Activated CD8-positive, alpha-beta memory T cell treated with anti-CD3 and anti-CD28 coated beads, Interleukin-2, amount 10 ng/mL, durations not matched to agents 7 days and 5 days (primary cell): ENCODE results near the gene STK31. TPM values are rescaled to one million over a fixed set of nuclear protein-coding genes. Genes with fewer than 3 reads are reported as not detected.

ENCODE experiments used
- ATAC-seq: fragments of 150-1000 bp; cut with Tn5 transposase; one replicate; pipeline ENCODE4 v1.10.0; 2021; ENCODE audit warnings: moderate library complexity
- CTCF ChIA-PET: fragments of 350-600 bp; sonication (Branson Sonifier 250); formaldehyde crosslinking; loops from one replicate; lab custom pipeline; 2021; ENCODE audit warnings: antibody characterized with exemption; lab: Charles Lee
- DNase-seq: peaks from one replicate; pipeline ENCODE4 v3.0.0-alpha.2; 2020
- H3K27ac Mint-ChIP-seq: one replicate; pipeline ENCODE4 v1.8.0; 2021; ENCODE audit warnings: mild to moderate bottlenecking, mixed read lengths
- H3K27me3 Mint-ChIP-seq: one replicate; pipeline ENCODE4 v1.8.0; 2021; ENCODE audit warnings: mixed read lengths
- H3K36me3 Mint-ChIP-seq: one replicate; pipeline ENCODE4 v1.8.0; 2021; ENCODE audit warnings: mild to moderate bottlenecking, mixed read lengths
- H3K4me1 Mint-ChIP-seq: one replicate; pipeline ENCODE4 v1.8.0; 2021; ENCODE audit warnings: mixed read lengths
- H3K4me3 Mint-ChIP-seq: one replicate; pipeline ENCODE4 v1.8.0; 2021; ENCODE audit warnings: mild to moderate bottlenecking, moderate library complexity, mixed read lengths
- H3K9me3 Mint-ChIP-seq: one replicate; pipeline ENCODE4 v1.8.0; 2022; ENCODE audit warnings: low read depth, mixed read lengths
- total RNA-seq, 2 experiments: library from RNA; stranded (reverse); gene quantifications; one replicate each; pipeline ENCODE4 v1.2.3, GENCODE V29; 2021

The STK31 gene
- total RNA-seq, 2 experiments from 2014 or later = 0.07 TPM; not detected in 1

GRCh38 chr7:23691320-23691719, 18.7 kb upstream of the STK31 start:
- ATAC-seq (no peak), DNase-seq (no peak)
- peaks cover 17% of the 10 kb centered on the region for H3K36me3 Mint-ChIP-seq
- H3K4me3 Mint-ChIP-seq = no peak overlapping the region
- no peaks in the 10 kb centered on the region for H3K4me1 Mint-ChIP-seq
- H3K9me3 Mint-ChIP-seq = no peaks in the 10 kb centered on the region
- no peaks in the 10 kb centered on the region for H3K27me3 Mint-ChIP-seq
- no peak overlapping the region for H3K27ac Mint-ChIP-seq
- CTCF ChIA-PET = no interaction called here

- Mint-ChIP-seq H3K27me3 (no peaks in the 10 kb centered on the region), H3K4me3 (no peak overlapping the region), H3K36me3 (peaks cover 17% of the 10 kb centered on the region), H3K27ac (no peak overlapping the region), H3K9me3 (no peaks in the 10 kb centered on the region), H3K4me1 (peaks cover 3% of the 10 kb centered on the region)
- DNase-seq = no peak
- ATAC-seq = no peak
- CTCF ChIA-PET = interaction anchor here (0.6 to 1.0 kb wide), 2 partner anchors 14 to 1414 kb away, joined by 3 read pairs; partner anchors contain the start of gene FAM221A
Observed at GRCh38 chr7:23693224-23693623, 16.8 kb upstream of the STK31 start.

- CTCF ChIA-PET = interaction anchor here (0.6 to 2.4 kb wide), 27 partner anchors 8 to 675 kb away, joined by 3 to 15 read pairs (median 4); partner anchors contain the start of genes FAM221A and STK31
- Mint-ChIP-seq H3K9me3 (no peaks in the 10 kb centered on the region), H3K4me1 (peaks cover 3% of the 10 kb centered on the region), H3K36me3 (peaks cover 12% of the 10 kb centered on the region), H3K27me3 (no peaks in the 10 kb centered on the region), H3K27ac (no peak overlapping the region), H3K4me3 (no peak overlapping the region)
- ATAC-seq (peak; percentile 71), DNase-seq (peak; percentile 66)
Observed at GRCh38 chr7:23696916-23697441, 13.0 kb upstream of the STK31 start.

GRCh38 chr7:23698822-23699221, 11.2 kb upstream of the STK31 start:
- CTCF ChIA-PET = interaction anchor here (0.7 to 1.9 kb wide), 3 partner anchors 14 to 152 kb away, joined by 3 to 7 read pairs (median 3); no protein-coding TSS in a partner anchor
- Mint-ChIP-seq H3K27ac (no peak overlapping the region), H3K27me3 (no peaks in the 10 kb centered on the region), H3K4me1 (peaks cover 3% of the 10 kb centered on the region), H3K36me3 (peaks cover 13% of the 10 kb centered on the region), H3K4me3 (no peak overlapping the region), H3K9me3 (no peaks in the 10 kb centered on the region)
- no peak for ATAC-seq
- no peak for DNase-seq

- H3K27ac Mint-ChIP-seq = no peak overlapping the region
- no peaks in the 10 kb centered on the region for H3K27me3 Mint-ChIP-seq
- CTCF ChIA-PET = no interaction called here
- H3K4me3 Mint-ChIP-seq = no peak overlapping the region
- no peak for ATAC-seq
- H3K36me3 Mint-ChIP-seq = peaks cover 16% of the 10 kb centered on the region
- peaks cover 4% of the 10 kb centered on the region for H3K9me3 Mint-ChIP-seq
- peaks cover 3% of the 10 kb centered on the region for H3K4me1 Mint-ChIP-seq
- no peak for DNase-seq
Observed at GRCh38 chr7:23700046-23700445, 10.0 kb upstream of the STK31 start.

- H3K9me3 Mint-ChIP-seq = peaks cover 15% of the 10 kb centered on the region
- ATAC-seq (no peak), DNase-seq (no peak)
- H3K27me3 Mint-ChIP-seq = peaks cover 3% of the 10 kb centered on the region
- peaks cover 14% of the 10 kb centered on the region for H3K36me3 Mint-ChIP-seq
- CTCF ChIA-PET = interaction anchor here (0.9 to 4.8 kb wide), 4 partner anchors 13 to 436 kb away, joined by 3 to 27 read pairs (median 10); no protein-coding TSS in a partner anchor
- no peak overlapping the region for H3K27ac Mint-ChIP-seq
- no peak overlapping the region for H3K4me3 Mint-ChIP-seq
- H3K4me1 Mint-ChIP-seq = no peaks in the 10 kb centered on the region
Observed at GRCh38 chr7:23709081-23709750, 803 bp upstream of the STK31 start.

- no peak for DNase-seq
- Mint-ChIP-seq H3K27me3 (no peaks in the 10 kb centered on the region), H3K4me3 (no peak overlapping the region), H3K27ac (no peak overlapping the region), H3K4me1 (no peaks in the 10 kb centered on the region), H3K36me3 (no peaks in the 10 kb centered on the region), H3K9me3 (no peaks in the 10 kb centered on the region)
- CTCF ChIA-PET = interaction anchor here (0.8 to 4.8 kb wide), 14 partner anchors 8 to 449 kb away, joined by 3 to 27 read pairs (median 4); no protein-coding TSS in a partner anchor
- ATAC-seq = no peak
Observed at GRCh38 chr7:23712368-23713284, 2.6 kb downstream of the STK31 start.

- Mint-ChIP-seq H3K9me3 (no peaks in the 10 kb centered on the region), H3K4me1 (no peaks in the 10 kb centered on the region), H3K27ac (no peak overlapping the region), H3K4me3 (no peak overlapping the region), H3K36me3 (no peaks in the 10 kb centered on the region), H3K27me3 (no peaks in the 10 kb centered on the region)
- DNase-seq (no peak), ATAC-seq (no peak)
- CTCF ChIA-PET = interaction anchor here (1.0 to 1.9 kb wide), 6 partner anchors 34 to 449 kb away, joined by 3 to 7 read pairs (median 5); no protein-coding TSS in a partner anchor
Observed at GRCh38 chr7:23713285-23714149, 3.5 kb downstream of the STK31 start.

GRCh38 chr7:23714150-23714464, 4.1 kb downstream of the STK31 start:
- CTCF ChIA-PET = interaction anchor here (1.2 to 1.9 kb wide), 4 partner anchors 35 to 450 kb away, joined by 3 to 7 read pairs (median 5); no protein-coding TSS in a partner anchor
- H3K9me3 Mint-ChIP-seq = no peaks in the 10 kb centered on the region
- no peaks in the 10 kb centered on the region for H3K36me3 Mint-ChIP-seq
- no peak overlapping the region for H3K27ac Mint-ChIP-seq
- no peak for ATAC-seq
- H3K4me1 Mint-ChIP-seq = no peaks in the 10 kb centered on the region
- no peak overlapping the region for H3K4me3 Mint-ChIP-seq
- no peak for DNase-seq
- no peaks in the 10 kb centered on the region for H3K27me3 Mint-ChIP-seq

- ATAC-seq = no peak
- no peaks in the 10 kb centered on the region for H3K4me1 Mint-ChIP-seq
- no peaks in the 10 kb centered on the region for H3K27me3 Mint-ChIP-seq
- no peak for DNase-seq
- no peaks in the 10 kb centered on the region for H3K36me3 Mint-ChIP-seq
- H3K4me3 Mint-ChIP-seq = no peak overlapping the region
- no peak overlapping the region for H3K27ac Mint-ChIP-seq
- H3K9me3 Mint-ChIP-seq = no peaks in the 10 kb centered on the region
- CTCF ChIA-PET = interaction anchor here (1.8 to 1.9 kb wide), 2 partner anchors 144 to 168 kb away, joined by 6 to 7 read pairs; no protein-coding TSS in a partner anchor
Observed at GRCh38 chr7:23714579-23714978, 4.6 kb downstream of the STK31 start.

- no peak overlapping the region for H3K27ac Mint-ChIP-seq
- ATAC-seq (no peak), DNase-seq (no peak)
- no peaks in the 10 kb centered on the region for H3K9me3 Mint-ChIP-seq
- no peak overlapping the region for H3K4me3 Mint-ChIP-seq
- CTCF ChIA-PET = interaction anchor here (0.7 kb wide), 1 partner anchor 340 kb away, joined by 4 read pairs; no protein-coding TSS in a partner anchor
- H3K36me3 Mint-ChIP-seq = no peaks in the 10 kb centered on the region
- H3K4me1 Mint-ChIP-seq = no peaks in the 10 kb centered on the region
- no peaks in the 10 kb centered on the region for H3K27me3 Mint-ChIP-seq
Observed at GRCh38 chr7:23715099-23715498, 5.1 kb downstream of the STK31 start.

GRCh38 chr7:23717788-23718187, 7.8 kb downstream of the STK31 start:
- no peaks in the 10 kb centered on the region for H3K4me1 Mint-ChIP-seq
- CTCF ChIA-PET = interaction anchor here (0.8 kb wide), 1 partner anchor 445 kb away, joined by 3 read pairs; no protein-coding TSS in a partner anchor
- DNase-seq (no peak), ATAC-seq (no peak)
- H3K9me3 Mint-ChIP-seq = no peaks in the 10 kb centered on the region
- H3K36me3 Mint-ChIP-seq = no peaks in the 10 kb centered on the region
- H3K27ac Mint-ChIP-seq = no peak overlapping the region
- H3K4me3 Mint-ChIP-seq = no peak overlapping the region
- H3K27me3 Mint-ChIP-seq = no peaks in the 10 kb centered on the region
